ENCODE data around the gene ZDHHC1.

The ZDHHC1 gene

DNA sequence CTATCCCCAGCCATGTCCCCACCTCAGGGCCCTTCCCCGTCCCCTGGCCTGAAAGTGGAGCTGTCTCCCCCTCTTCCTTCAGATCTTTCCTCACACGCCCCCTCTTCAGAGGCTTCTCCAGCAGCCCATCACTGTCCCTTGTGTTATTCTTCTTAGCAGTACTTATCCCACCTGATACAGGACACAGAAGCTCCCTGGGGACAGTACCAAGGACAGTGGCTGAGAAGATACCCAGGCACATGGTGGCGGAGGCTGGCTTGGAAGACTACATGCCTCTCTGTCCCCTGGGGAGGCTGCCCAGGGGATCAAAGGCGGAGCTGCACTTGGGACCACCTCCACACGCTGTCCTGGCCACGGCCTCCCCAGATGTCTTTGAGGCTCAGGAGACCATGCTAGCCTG lies 38.6 kb upstream of the ZDHHC1 start:
- H3K4me3 ChIP-seq (ENCODE audit: low read depth, low read length), result no peak overlapping the region
- TF ChIP-seq, protein P1, sequence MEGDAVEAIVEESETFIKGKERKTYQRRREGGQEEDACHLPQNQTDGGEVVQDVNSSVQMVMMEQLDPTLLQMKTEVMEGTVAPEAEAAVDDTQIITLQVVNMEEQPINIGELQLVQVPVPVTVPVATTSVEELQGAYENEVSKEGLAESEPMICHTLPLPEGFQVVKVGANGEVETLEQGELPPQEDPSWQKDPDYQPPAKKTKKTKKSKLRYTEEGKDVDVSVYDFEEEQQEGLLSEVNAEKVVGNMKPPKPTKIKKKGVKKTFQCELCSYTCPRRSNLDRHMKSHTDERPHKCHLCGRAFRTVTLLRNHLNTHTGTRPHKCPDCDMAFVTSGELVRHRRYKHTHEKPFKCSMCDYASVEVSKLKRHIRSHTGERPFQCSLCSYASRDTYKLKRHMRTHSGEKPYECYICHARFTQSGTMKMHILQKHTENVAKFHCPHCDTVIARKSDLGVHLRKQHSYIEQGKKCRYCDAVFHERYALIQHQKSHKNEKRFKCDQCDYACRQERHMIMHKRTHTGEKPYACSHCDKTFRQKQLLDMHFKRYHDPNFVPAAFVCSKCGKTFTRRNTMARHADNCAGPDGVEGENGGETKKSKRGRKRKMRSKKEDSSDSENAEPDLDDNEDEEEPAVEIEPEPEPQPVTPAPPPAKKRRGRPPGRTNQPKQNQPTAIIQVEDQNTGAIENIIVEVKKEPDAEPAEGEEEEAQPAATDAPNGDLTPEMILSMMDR (IDR thresholded peaks at IDR 0.05; ENCODE audit: borderline replicate concordance, insufficient read depth, low read depth, low read length), result no peak

DNA sequence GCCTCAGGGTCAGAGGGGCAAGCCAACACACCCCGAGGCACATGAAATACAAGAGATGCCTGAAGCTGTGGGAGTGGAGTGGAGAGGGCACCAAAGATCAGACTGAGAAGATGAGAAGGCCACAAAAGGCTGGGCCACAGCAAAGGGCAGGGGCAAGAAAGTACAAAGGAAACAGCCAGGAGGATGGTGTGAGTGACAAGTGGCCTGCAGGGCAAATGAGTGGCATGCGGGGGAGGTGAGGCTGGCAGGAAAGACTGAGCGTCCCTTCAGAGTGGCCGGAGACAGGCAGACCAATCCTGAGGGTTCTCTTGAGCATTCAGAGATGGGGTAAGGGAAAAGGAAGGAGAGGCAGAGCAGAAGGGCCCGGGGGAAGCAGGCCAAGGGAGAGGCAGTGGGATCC lies 37.8 kb upstream of the ZDHHC1 start:
- TF ChIP-seq, protein P1 (IDR thresholded peaks at IDR 0.05; ENCODE audit: borderline replicate concordance, insufficient read depth, low read depth, low read length), result no peak
- H3K4me3 ChIP-seq (ENCODE audit: low read depth, low read length), result no peak overlapping the region

GRCh38 chr16:67451704-67452435 lies 35.6 kb upstream of the ZDHHC1 start:
- H3K4me3 ChIP-seq (ENCODE audit: low read depth, low read length), result no peak overlapping the region
- TF ChIP-seq, protein P1 (IDR thresholded peaks at IDR 0.05; ENCODE audit: borderline replicate concordance, insufficient read depth, low read depth, low read length), result no peak

DNA sequence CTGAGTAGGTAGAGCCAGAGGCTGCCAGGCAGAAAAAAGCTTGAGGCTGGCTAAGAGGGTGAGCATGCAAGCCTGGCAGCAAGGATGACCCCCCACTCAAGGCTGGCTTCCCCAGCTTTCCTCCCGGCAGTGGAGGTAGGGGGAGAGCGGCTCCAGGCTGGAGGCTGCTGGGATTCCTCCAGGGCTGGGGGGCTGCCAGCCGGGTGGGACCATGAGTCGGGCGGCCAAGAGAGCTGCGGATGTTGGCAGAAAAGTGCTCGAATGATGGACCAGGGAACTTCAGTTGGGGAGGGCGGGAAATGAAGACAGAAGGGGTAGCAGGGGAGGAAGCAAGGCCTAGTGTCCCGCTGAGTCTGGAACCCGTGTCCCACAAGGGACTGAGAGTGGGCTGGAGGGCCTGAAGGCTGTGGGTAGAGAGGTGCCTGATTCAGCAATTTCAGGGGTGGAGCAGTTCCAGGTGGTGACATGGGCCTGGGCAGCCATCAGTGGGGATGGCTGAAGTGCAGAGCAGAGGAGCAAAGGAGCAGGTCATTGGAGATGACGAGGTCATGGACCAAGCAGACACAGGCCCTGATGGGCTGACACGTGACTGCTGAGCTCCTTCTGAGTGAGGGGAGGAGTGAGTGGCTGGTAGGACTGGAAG lies 34.9 kb upstream of the ZDHHC1 start:
- H3K4me3 ChIP-seq (ENCODE audit: low read depth, low read length), result no peak overlapping the region
- TF ChIP-seq, protein P1 (IDR thresholded peaks at IDR 0.05; ENCODE audit: borderline replicate concordance, insufficient read depth, low read depth, low read length), result no peak

- TF ChIP-seq, protein P1 (IDR thresholded peaks at IDR 0.05; ENCODE audit: borderline replicate concordance, insufficient read depth, low read depth, low read length), result no peak
- no peak overlapping the region for H3K4me3 ChIP-seq (ENCODE audit: low read depth, low read length)
Measured at GRCh38 chr16:67449739-67450138, 33.5 kb upstream of the ZDHHC1 start.

GRCh38 chr16:67449336-67449735 lies 33.1 kb upstream of the ZDHHC1 start:
- TF ChIP-seq, protein P1 (IDR thresholded peaks at IDR 0.05; ENCODE audit: borderline replicate concordance, insufficient read depth, low read depth, low read length), result no peak
- no peak overlapping the region for H3K4me3 ChIP-seq (ENCODE audit: low read depth, low read length)

DNA sequence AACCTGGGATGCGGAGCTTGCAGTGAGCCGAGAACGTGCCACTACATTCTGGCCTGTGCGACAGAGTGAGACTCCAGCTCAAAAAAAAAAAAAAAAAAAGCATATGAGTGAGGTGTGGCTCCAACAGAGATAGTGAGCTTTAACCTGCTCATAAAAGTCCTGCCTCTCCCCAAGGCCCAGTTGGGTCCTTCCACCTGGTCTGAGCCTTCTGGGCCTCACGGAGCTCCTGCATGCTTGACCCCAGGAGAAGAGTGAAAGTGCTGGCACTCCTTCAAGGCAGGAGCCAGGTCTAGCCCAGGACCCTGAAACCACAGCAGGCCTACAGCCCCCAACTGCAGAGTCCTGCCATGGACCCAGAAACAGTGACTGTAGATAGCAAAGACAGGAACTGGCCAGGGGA lies 32.3 kb upstream of the ZDHHC1 start:
- H3K4me3 ChIP-seq (ENCODE audit: low read depth, low read length), result no peak overlapping the region
- TF ChIP-seq, protein P1 (IDR thresholded peaks at IDR 0.05; ENCODE audit: borderline replicate concordance, insufficient read depth, low read depth, low read length), result no peak
